ENCODE data around the gene MRTFB.

DNA sequence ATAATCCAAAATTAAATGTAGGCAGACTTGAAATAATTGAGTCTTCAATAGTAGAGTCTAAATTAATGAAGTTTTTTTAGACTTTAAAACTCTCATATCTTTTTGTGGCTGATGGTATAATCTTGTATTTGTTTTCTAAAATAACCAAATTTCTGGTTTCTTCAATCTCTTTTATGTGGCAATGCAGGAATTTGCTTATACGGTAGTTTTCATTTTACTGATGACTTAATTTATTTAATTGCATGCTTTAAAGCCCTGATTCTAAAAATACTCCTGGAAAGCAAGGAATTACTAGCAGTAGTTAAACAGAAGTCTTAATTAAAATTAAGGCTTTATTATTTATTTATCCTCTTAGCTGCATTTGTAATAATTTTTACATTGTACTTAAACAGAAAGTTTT is 15.4 kb downstream of the MRTFB start:
- TF ChIP-seq POLR2AphosphoS5 (IDR thresholded peaks at IDR 0.05; ENCODE audit: low read depth): no peak
- TF ChIP-seq, protein P1, sequence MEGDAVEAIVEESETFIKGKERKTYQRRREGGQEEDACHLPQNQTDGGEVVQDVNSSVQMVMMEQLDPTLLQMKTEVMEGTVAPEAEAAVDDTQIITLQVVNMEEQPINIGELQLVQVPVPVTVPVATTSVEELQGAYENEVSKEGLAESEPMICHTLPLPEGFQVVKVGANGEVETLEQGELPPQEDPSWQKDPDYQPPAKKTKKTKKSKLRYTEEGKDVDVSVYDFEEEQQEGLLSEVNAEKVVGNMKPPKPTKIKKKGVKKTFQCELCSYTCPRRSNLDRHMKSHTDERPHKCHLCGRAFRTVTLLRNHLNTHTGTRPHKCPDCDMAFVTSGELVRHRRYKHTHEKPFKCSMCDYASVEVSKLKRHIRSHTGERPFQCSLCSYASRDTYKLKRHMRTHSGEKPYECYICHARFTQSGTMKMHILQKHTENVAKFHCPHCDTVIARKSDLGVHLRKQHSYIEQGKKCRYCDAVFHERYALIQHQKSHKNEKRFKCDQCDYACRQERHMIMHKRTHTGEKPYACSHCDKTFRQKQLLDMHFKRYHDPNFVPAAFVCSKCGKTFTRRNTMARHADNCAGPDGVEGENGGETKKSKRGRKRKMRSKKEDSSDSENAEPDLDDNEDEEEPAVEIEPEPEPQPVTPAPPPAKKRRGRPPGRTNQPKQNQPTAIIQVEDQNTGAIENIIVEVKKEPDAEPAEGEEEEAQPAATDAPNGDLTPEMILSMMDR (IDR thresholded peaks at IDR 0.05; ENCODE audit: insufficient read depth, low read length): no peak
- no peak for TF ChIP-seq GABPA (IDR thresholded peaks at IDR 0.05; ENCODE audit: low read depth)
- TF ChIP-seq, protein P2, sequence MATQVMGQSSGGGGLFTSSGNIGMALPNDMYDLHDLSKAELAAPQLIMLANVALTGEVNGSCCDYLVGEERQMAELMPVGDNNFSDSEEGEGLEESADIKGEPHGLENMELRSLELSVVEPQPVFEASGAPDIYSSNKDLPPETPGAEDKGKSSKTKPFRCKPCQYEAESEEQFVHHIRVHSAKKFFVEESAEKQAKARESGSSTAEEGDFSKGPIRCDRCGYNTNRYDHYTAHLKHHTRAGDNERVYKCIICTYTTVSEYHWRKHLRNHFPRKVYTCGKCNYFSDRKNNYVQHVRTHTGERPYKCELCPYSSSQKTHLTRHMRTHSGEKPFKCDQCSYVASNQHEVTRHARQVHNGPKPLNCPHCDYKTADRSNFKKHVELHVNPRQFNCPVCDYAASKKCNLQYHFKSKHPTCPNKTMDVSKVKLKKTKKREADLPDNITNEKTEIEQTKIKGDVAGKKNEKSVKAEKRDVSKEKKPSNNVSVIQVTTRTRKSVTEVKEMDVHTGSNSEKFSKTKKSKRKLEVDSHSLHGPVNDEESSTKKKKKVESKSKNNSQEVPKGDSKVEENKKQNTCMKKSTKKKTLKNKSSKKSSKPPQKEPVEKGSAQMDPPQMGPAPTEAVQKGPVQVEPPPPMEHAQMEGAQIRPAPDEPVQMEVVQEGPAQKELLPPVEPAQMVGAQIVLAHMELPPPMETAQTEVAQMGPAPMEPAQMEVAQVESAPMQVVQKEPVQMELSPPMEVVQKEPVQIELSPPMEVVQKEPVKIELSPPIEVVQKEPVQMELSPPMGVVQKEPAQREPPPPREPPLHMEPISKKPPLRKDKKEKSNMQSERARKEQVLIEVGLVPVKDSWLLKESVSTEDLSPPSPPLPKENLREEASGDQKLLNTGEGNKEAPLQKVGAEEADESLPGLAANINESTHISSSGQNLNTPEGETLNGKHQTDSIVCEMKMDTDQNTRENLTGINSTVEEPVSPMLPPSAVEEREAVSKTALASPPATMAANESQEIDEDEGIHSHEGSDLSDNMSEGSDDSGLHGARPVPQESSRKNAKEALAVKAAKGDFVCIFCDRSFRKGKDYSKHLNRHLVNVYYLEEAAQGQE (IDR thresholded peaks at IDR 0.05; ENCODE audit: insufficient replicate concordance, low read depth): no peak

Measured in HL-60 (cell line).